Stimulated activated CD4-positive, alpha-beta T cell treated with anti-CD3 and anti-CD28 coated beads, Interleukin-15, amount 100 ng/mL, for 48 hours (primary cell): ENCODE data around the gene CALD1.

Experiments used
- DNase-seq, 2 donors: peaks; one replicate each; pipeline ENCODE4 v3.0.0-alpha.2; 2020; ENCODE audit warnings: low read depth in 2 of 2

Gene CALD1, protein sequence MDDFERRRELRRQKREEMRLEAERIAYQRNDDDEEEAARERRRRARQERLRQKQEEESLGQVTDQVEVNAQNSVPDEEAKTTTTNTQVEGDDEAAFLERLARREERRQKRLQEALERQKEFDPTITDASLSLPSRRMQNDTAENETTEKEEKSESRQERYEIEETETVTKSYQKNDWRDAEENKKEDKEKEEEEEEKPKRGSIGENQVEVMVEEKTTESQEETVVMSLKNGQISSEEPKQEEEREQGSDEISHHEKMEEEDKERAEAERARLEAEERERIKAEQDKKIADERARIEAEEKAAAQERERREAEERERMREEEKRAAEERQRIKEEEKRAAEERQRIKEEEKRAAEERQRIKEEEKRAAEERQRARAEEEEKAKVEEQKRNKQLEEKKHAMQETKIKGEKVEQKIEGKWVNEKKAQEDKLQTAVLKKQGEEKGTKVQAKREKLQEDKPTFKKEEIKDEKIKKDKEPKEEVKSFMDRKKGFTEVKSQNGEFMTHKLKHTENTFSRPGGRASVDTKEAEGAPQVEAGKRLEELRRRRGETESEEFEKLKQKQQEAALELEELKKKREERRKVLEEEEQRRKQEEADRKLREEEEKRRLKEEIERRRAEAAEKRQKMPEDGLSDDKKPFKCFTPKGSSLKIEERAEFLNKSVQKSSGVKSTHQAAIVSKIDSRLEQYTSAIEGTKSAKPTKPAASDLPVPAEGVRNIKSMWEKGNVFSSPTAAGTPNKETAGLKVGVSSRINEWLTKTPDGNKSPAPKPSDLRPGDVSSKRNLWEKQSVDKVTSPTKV

DNA sequence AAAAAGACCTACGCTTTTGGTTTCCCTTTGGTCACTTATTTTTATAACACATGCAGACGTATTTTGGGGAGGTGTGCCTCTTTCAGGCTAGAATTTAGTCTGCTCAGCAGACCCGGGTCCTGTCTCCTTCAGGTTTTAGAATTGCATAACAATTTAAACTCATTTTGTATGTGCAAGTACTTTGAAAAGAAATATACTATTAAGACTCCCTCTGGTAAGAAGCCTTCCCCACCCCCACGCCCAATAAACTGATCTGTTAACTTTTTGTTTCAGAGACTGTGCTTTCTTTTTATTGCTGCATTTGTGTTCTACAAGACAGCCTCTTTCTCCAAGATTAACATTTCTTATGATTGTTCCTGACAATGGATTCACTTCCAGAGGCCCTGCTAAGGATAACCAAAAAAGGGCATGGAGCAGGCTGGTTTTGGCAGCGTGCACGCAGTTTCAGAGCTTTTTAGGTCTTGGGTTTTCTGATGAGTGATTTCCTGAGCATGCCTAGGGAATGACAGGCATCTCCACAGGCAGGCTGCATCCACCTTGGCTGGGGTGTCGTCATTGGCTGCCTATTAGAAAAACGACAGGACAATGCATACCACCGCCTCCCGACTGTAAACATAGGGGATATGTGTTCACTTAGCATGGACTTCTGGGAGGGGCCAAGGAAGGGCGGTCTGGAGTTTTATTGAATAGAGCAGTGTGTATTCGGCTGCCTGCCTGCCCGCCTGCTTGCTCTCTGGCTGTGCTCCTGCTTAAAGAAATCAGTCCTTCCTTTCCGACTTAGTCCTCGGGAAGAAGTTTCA is at the start of gene CALD1:
Gene CALD1 (plus strand): TSS at position 694 of the 800 bp plus-strand sequence. CDS start 88,100 bp downstream, outside the sequence.
- no peak for DNase-seq

DNA sequence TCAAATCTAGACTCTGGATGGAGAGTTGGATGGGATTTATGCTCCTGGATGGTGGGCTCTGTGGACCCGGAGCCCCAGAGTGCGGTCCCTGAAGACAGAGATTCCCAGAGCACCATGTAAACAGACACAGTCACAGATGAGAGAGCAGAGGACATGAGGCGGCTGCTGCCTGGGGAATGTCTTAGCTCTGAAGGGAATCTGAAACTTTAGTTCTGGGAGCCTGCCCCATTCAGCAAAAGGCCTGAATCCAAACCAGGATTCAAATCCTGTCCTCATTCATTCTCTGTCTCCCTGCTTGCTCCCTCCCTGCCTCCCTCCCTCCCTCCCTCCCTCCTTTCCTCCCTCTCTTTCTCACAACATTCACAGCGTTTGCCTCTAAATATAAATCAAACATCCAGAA is 49.5 kb upstream of the CALD1 start:
- no peak for DNase-seq

DNA sequence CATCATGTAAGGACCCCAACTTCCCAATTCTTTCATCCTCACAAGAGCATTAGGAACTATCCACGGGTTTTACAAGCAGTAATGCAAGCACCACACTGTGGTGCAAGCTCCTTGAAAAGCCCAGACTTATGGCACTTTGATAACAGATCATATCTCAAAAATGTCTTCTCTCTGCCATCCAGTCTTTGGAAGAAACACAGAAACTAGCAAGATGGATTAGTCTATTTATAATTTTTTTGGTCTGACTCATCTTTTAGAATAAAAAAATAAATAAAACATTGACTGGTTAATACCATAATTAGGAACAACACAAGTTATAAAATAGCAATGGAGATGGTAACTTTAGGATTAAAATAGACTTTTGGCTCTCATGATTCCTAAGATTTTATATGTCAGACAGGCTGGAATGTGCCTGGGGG is 49.0 kb upstream of the CALD1 start:
- no peak for DNase-seq

DNA sequence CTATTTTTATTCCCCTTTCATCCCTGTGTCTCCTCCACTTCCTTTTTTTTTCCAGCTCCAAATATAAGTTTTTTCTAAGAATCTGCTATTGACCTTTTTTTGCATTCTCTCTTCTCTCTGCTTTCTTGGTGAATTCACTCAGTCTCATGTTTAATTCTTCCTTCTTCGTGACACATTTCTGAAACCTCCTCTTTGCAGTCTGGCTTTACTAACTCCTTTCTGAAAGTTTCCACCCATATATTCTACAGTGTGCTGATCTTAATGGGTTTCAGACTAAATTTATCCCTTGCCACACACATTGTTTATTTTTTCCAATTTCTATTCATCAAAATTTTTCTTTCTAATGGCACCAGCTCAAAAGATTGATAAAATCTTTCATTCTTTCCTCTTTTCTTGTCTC is 47.8 kb upstream of the CALD1 start:
- DNase-seq = no peak

DNA sequence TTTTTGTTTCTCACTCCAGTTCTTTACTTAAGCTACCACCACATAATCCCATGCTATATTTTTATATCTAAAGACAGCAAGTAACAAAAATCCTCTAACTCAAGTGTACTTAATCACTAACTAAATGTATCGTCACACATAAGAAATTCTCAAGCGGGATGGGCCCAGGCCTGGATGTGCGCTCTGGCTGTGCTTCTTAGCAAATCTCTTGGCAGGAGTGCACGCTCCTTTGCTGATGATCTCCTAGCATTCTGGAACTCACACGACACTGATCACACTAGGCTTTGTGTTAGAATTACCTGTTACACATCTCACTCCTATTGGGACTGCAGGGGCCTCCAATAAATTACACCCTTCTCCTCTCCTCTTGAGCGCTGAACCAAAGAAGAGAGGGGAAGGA is 46.7 kb upstream of the CALD1 start:
- DNase-seq = no peak

DNA sequence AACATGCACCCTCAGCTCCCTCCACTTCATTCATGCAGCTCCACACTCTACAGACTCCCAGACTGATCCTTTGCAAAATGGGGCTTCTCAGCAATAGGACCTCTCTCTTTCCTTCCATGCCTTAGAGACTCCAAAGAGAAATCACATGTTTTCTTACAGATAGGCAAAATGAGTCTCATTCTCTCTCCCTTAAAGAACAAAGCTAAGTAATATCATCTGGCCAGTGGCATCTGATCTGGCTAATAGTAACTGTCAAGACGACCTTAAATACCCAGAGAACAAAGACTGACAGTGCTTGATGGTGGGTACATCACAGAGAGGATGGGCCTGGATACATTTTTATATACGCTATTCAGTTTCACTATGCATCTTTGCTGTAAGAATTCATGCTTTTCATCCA is 43.1 kb upstream of the CALD1 start:
- DNase-seq = no peak

DNA sequence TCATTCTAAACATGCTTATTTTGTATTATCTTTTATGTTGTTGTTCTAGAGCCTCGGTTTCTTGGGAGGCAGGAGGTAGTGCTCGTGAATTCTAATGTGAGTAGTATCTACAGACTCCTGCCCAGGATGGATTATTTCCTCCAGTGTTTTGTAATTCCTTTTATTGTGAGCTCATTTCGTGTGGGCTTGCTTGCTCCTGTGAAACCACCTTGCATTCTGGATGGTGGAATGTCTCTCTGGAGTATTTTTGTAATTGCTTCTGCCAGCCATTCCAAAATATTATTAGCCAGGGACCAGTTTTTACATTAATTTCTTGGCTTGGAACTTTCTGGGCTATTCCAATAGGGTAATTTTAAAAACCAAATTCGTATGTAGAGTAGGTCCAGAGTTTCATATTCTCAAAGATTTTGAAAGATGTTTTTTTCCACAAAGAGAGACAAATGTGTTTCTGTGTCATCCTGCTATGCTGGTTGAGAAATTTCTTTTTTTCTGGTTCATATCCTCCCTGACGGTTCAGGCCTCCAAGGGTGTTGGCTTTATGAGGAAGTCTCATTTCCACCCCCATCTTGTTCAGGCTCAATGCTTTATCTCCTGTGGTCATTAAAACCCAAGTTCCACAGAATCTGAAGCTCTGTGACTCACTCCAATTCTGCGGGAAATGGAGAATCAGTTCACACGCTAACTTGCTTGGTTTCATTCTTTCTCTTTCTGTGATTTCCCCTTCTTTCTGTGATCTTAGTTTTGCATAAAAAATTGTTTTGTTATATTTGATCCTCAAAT is 41.7 kb upstream of the CALD1 start:
- DNase-seq = peak; percentile 25 to 28

DNA sequence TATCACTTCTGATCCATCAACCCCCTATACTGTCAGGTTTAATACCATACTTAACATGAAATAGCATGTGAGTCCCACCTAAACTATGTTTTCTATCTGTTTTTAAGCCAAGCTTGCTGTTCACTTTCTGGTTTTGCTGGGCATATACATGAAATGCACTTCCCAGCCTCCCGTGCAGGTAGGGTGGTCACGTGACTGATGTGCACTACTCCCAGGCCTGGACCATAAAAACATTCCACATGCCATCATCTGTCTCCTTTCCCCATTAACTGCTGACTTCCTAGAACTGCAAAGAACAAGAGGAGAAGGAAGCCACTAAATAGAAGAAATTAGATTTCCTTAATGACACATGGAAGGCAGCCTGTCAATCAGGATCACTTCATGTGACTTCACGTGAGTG is 40.1 kb upstream of the CALD1 start:
- no peak for DNase-seq

DNA sequence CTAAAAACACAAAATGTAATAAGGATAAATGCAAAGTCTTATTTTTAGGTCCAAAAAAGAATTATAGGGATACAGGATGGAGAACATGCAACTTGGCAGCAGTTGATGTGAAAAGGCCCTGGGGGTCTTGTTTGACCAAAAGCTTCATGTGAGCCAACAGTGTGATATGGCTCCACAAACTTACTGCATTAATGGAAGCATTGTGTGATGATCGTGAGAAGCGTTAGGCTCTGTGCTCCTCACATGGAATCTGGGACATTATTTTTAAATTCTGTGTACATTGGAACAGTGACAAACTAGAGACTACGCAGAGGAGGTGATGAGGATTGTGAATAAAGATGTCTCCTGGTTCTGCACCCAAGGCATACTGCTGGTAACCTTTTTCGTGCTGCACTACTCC is 39.1 kb upstream of the CALD1 start:
- no peak for DNase-seq

DNA sequence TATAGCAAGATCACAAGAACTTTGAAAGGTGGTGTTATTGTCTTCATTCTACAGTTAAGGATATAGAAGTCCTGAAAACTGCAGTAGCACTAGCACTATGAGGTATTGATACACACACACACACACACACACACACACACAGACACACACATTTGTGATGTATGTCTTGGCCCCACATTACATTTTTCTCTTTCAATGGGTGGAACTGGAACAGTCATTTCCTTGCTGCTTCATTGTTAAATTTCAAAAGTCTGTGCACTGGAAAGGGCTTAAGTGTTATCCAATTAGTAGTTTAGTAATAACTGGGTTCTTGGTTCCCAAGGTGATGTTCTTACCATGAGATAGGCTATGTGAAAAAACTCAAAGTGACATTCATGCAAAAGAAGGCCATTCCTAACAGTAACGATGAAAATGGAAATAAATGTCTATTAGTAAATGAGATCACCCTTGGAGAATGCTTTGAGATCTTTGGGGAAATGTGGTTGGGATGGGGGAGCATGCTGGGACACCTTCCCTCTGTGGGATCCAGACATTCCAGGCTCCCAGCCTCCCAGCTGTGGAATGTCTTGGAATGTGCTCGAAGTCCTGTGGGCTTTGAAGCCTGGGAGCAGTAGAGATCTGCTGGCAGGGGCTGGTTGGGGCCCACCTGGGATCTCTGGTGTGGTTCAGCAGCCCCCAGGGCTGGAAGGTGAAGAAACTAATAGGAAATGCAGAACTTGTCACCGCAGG is 37.4 kb upstream of the CALD1 start:
- no peak for DNase-seq

DNA sequence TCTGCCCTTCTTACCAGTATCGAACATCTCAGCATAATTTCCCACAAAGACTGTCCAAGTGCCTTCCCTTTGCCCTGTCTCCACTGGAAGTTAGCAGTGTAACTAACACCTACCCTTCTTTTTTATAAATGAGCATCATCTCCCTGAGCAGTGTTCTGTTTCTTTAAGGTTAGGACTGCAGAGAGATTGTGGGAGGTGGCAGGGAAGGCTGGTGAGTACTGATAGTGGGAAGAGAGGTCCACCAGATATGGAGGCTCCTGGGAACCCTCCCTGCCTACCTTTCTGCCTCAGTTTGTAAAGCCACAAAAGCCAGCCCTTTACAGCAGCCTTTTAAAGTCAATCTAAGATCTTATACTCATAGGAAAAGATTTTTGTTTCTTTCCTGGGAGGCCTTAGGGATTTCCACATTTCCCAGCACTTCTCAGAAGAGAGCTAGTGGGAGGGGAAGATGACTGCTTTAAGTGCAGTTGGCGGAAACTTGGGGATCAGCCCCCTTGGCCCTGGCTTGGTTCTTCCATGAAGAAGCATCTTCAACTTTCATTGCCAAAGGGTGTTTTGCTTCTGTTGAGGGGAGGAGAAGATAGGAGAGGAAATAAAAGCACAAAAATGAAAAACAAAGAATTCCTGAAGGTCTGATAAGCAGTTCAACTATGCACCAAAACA is 36.6 kb upstream of the CALD1 start:
- no peak for DNase-seq

DNA sequence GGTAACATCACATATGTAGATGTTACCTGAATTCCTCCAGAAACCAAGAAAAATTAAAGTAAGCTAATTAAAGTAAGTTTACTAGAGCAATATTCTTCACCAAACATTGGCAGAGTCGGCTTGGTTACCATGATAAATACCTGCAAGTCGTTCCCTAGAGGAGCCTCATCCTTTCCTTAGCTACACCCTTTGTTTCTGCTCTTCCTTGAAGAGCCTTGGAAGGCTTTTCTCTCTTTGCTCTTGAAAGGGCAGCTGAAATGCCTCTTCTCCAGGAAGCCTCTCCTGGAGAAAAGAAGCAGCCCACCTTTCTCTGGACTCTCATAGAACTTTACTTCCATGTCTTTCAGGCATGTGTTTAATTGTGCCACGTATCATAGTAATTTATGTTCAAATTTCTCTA is 34.9 kb upstream of the CALD1 start:
- no peak for DNase-seq

DNA sequence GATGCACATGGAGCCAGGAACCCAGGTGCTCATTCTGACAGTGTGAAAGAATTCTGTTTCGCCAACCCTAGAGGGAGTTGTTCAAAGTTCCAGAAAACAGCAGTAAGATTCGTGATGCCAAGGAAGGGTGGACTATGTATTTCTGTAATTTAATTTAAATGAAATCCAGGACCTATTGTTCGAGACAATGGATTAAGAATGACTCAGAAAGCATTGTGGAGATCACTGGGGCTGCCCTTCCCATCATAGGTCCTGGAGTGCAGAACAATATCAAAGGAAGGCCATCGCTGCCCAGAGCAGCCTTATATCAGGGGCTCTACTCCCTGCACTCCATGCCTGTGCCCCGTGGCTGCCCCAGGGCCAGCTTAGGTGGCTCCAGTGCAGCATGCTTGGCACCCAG is 32.1 kb upstream of the CALD1 start:
- DNase-seq = no peak

DNA sequence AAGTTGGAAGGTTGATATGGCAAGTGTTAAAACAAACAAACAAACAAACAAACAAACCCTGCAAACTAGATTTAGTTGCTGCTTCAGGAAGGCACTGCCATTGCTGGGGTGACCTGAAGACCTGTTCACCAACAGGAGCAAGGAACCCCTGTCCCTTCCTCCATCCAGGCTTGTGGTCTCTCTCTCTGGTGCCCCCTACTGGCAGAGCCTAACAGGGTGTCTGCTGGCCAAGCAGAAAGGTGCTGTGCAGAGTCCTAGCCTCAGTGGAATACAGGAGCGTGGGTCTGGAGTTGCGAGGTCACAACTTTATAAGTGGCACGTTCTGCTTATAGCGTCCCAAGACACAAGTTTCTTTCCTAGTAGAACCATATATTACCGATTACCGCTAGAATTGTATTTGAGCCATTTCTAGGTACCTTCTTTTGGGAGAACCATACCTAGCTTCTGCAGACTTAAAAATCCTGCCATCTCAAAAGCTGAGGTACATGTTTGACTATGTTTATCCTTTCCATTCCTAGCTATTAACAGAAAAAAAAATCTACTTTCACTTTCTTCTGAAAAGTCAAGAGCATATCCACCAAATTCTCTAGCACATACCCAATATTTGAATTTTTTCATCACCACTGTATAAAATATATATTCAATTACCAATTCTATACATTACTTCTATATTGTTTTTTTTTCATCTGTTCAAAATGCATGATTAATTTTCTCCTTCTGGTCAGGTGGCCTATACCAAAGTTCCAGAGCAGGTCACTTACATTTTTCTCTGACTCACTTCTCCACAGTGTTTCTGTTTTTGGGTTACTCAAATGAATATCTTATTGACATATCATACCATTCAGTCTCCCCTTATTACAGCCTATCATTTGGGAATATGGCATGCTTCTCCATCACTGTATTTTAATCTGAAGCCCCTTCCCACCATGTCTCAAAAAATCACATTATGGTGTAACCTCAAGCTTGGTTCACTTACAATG is 29.1 kb upstream of the CALD1 start:
- peak; percentile 26 to 67 for DNase-seq

DNA sequence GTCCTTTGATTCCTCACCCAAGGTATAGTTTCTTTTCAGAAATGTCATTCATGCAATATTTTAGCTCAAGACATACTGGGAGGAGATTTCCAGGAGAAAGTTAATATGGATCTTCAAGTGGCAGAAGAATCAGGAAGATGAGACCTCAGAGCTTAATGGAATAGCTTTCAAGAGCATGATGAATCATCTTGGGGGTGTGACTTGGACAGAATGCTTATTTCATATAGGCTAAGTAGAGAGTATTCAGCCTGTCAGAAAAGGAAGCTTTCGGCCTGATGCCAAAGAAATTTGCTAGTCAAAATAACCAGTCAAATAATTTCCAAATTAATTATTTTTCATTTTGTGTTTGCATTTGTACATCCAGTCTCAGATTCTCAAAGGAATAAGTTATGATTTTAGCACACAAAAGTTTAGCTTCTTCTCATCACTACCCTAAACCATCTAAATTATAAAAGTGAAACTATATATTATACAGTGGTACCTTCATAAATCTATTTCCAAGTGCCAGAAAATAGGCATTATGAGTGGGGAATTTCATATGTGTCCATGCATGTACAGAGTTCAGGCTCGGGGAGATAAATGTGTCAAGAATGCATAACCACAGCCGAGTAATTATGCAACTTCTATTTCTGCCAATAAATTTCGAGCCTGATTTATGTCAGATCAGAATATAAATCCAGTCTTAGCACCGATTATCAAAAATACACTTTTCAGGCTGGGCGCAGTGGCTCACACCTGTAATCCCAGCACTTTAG is 27.3 kb upstream of the CALD1 start:
- DNase-seq = no peak

DNA sequence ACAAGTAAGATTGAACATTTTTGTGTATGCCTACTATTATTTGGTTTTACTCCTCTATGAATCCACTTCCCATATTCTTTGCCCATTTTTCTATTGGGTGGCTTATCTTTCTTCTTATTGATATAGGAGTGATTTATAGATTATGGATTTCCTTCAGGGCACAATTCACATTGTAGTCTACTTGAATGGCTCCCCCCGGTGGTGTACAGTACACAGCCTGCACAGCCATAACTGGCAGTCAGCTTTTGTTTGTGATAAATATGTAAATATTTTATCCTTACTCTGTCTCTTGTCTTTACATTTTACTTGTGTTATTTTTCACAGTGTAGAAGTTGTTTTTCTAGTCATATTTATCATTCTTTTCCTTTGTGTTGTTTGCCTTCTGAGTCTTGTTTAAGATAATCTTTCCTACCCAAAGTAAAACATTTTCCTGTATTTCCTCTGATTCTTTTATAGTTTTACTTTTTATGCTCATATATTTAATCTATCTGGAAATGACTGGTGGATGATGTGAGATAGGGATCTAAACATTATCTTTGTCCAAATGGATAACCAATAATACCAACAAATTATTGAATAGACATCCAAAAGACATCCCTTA is 23.9 kb upstream of the CALD1 start:
- peak; percentile 16 to 35 for DNase-seq

DNA sequence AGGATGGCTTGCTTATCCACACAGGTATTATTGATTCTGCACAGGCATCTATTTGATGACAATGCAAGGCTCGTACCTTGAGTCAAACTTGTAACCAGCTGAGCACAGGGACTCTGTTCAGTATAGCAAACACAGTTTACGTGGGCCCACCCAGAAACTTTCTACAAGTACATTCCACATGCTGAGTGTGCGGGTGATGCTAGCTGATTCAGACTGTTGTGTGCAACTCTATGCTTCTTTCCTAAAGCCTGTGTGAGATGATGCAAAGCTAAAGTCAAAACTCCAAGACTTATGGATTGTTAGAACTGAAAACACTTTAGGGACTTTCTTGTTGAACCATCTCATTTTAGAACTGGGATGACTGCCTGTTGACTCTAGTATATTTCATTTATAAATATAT is 21.5 kb upstream of the CALD1 start:
- DNase-seq = no peak

DNA sequence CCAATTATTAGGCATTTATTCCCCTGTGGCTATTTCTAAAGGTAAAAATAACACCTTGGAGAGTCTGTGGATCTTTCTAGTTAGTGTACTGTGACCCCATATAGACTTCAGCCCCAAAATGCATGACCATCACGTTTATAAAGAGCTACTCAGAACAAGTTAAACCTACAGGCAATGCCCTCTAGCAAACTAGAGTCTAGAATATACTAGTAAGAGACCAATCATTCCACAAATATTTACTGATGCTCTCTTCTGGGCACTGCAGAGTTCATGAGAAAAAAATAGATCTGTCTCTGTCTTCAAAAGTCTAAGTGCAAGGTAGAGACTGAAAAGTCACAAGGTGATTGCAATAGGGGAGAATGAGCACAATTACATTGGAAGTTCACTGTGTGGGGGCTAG is 20.5 kb upstream of the CALD1 start:
- DNase-seq = no peak
